ENCODE results near the gene SH3BP2.

GRCh38 chr4:2808001-2808400 is 15.1 kb downstream of the SH3BP2 start:
- no peak for TF ChIP-seq CTCF (IDR thresholded peaks at IDR 0.05 in 2 of 3, conservative IDR thresholded peaks at IDR 0.05 in 1 of 3; ENCODE audit: control insufficient read depth in 2 of 3, extremely low read depth in 1 of 3, insufficient read depth in 1 of 3, low read depth in 3 of 3, low read length in 3 of 3)
- TF ChIP-seq SIN3A (IDR thresholded peaks at IDR 0.05; ENCODE audit: low read depth, low read length) = no peak
- no peak for TF ChIP-seq MEF2A (IDR thresholded peaks at IDR 0.05; ENCODE audit: insufficient read depth, low read depth, low read length)
